Measurements from ENCODE around the gene WDR49. TPM values are rescaled to one million over a fixed set of nuclear protein-coding genes. Genes with fewer than 3 reads are reported as not detected.

WDR49 gene
- total RNA-seq (2022; extraction: Qiagen RNA extraction; ENCODE audit: low read depth) = not detected in 5 replicates

DNA sequence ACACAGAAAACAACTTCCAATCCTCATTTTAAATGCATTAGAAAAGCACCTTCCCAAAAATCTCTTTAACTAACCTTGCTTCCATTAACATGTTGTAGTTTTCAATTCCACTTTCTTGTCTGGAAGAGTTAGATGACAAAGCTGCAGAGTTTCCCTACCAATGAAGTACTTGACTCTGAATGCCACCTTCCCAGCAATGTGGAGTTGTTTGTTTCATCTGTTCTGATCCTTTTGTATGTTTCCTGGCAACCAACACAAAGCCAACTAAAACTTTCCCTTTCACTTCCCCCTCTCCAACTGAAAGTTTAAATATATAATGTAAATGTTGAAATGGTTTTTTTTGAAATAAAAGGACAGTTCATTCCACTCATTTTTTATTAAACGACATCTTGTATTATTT is at the start of gene WDR49:
Gene WDR49, minus strand, starts transcription at position 183 of the 400 bp plus-strand sequence. CDS start 517 bp downstream, outside the sequence.

DNA sequence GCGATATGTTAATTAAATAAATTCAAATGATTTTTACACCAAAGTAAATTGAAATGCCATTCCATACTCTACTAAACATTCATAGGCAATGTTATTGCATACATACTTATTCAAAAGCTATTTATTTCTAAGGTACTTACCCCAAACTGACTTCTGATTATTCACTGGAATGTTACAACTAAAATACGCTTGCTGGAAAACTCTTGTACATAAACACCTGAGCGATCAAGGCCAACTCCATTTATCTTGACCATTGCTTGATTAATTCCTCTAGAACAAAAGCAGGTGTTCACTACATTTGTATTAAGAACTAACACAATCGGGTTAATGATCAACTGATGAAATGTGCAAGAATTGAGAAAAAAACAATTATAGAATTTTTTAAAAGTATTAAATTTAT is 179.9 kb downstream of the WDR49 start, which contains the start of gene SERPINI2:
Gene SERPINI2, minus strand, starts transcription at position 180 of the 400 bp plus-strand sequence. CDS start 2,208 bp downstream, outside the sequence.

Other genes with a start within 250 kb of the WDR49 start
- not detected in 5 replicates for gene SERPINI2, start 179.9 kb downstream of the WDR49 start, total RNA-seq (2022; extraction: Qiagen RNA extraction; ENCODE audit: low read depth)
- 50.7 to 59.9 TPM (median 56.8 TPM) in 5 replicates for gene PDCD10, start 81.0 kb upstream of the WDR49 start, total RNA-seq (2022; extraction: Qiagen RNA extraction; ENCODE audit: low read depth)
- 2.4 to 3.8 TPM (median 2.8 TPM) in 5 replicates for gene SERPINI1, start 81.8 kb upstream of the WDR49 start, total RNA-seq (2022; extraction: Qiagen RNA extraction; ENCODE audit: low read depth)